ENCODE measurements around the gene TLK1.

TLK1 gene

DNA sequence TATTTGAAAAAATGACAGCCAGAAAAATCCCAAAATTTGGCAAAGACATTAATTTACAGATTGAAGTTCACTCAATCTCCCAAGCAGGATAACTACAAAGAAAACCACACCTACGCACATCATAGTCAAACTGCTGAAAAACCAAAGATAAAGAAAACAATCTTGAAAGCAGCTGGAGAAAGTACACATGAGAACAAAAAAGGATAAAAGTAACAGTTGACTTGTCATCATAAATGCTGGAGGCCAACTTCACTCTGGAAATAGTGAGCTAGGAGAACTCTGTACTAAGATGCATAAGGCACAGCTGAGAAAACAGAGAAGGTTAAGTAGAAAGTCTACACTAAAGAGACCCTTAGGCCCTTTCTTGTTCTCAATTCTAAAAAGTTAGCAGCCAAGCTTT lies 73.1 kb downstream of the TLK1 start:
- Histone ChIP-seq H3K4me3 (replicated peaks; ENCODE audit: insufficient read depth, low read length) (no peak overlapping the region), H3K27ac (replicated peaks) (no peak overlapping the region), H3K27me3 (ENCODE audit: insufficient read depth, poor library complexity, severe bottlenecking) (no peaks in the 10 kb centered on the region)
- TF ChIP-seq GABPA (IDR thresholded peaks at IDR 0.05; ENCODE audit: low read depth), result no peak
- no peak for TF ChIP-seq REST (IDR thresholded peaks at IDR 0.05; ENCODE audit: insufficient replicate concordance, low read depth)
- TF ChIP-seq POLR2AphosphoS5 (IDR thresholded peaks at IDR 0.05; ENCODE audit: low read depth), result no peak
- TF ChIP-seq, protein P1, sequence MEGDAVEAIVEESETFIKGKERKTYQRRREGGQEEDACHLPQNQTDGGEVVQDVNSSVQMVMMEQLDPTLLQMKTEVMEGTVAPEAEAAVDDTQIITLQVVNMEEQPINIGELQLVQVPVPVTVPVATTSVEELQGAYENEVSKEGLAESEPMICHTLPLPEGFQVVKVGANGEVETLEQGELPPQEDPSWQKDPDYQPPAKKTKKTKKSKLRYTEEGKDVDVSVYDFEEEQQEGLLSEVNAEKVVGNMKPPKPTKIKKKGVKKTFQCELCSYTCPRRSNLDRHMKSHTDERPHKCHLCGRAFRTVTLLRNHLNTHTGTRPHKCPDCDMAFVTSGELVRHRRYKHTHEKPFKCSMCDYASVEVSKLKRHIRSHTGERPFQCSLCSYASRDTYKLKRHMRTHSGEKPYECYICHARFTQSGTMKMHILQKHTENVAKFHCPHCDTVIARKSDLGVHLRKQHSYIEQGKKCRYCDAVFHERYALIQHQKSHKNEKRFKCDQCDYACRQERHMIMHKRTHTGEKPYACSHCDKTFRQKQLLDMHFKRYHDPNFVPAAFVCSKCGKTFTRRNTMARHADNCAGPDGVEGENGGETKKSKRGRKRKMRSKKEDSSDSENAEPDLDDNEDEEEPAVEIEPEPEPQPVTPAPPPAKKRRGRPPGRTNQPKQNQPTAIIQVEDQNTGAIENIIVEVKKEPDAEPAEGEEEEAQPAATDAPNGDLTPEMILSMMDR (IDR thresholded peaks at IDR 0.05; ENCODE audit: insufficient read depth, low read length), result no peak
- TF ChIP-seq SPI1 (IDR thresholded peaks at IDR 0.05; ENCODE audit: borderline replicate concordance, low read depth), result no peak
- DNase-seq (ENCODE audit: low read depth in 1 of 2, low spot score in 1 of 2), result no peak

GRCh38 chr2:171086352-171087290 lies 74.1 kb downstream of the TLK1 start:
- TF ChIP-seq, protein P1 (IDR thresholded peaks at IDR 0.05; ENCODE audit: insufficient read depth, low read length), result peak; percentile 61
- TF ChIP-seq SPI1 (IDR thresholded peaks at IDR 0.05; ENCODE audit: borderline replicate concordance, low read depth), result no peak
- TF ChIP-seq REST (IDR thresholded peaks at IDR 0.05; ENCODE audit: insufficient replicate concordance, low read depth), result no peak
- Histone ChIP-seq H3K4me3 (replicated peaks; ENCODE audit: insufficient read depth, low read length) (no peak overlapping the region), H3K27ac (replicated peaks) (no peak overlapping the region), H3K27me3 (ENCODE audit: insufficient read depth, poor library complexity, severe bottlenecking) (no peaks in the 10 kb centered on the region)
- DNase-seq (ENCODE audit: low read depth in 1 of 2, low spot score in 1 of 2), result peak in 1 of 2 experiments; percentile 43

DNA sequence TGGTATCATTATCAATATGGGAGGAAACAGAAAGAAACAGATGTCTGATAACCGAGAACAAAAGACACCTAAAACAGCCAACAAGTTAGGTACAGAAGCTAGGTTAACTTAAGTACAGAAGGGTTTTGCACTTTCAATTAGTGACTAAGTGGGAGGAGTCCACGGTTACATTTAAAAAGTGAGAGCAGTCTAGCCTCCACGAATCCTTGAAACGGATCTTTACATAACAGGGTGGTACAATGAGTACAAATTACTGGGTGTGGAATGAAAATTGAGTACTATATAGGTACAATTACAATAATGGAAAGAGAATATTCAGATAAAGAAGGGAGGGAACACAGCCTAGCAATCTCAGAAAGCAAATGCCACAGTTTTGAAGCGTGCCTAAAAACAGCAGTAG lies 76.6 kb downstream of the TLK1 start:
- DNase-seq (ENCODE audit: low read depth in 1 of 2, low spot score in 1 of 2), result no peak
- Histone ChIP-seq H3K27ac (replicated peaks) (no peak overlapping the region), H3K27me3 (ENCODE audit: insufficient read depth, poor library complexity, severe bottlenecking) (no peaks in the 10 kb centered on the region), H3K4me3 (replicated peaks; ENCODE audit: insufficient read depth, low read length) (no peak overlapping the region)
- no peak for TF ChIP-seq SPI1 (IDR thresholded peaks at IDR 0.05; ENCODE audit: borderline replicate concordance, low read depth)
- no peak for TF ChIP-seq REST (IDR thresholded peaks at IDR 0.05; ENCODE audit: insufficient replicate concordance, low read depth)
- no peak for TF ChIP-seq GABPA (IDR thresholded peaks at IDR 0.05; ENCODE audit: low read depth)
- TF ChIP-seq POLR2AphosphoS5 (IDR thresholded peaks at IDR 0.05; ENCODE audit: low read depth), result no peak
- TF ChIP-seq, protein P1 (IDR thresholded peaks at IDR 0.05; ENCODE audit: insufficient read depth, low read length), result no peak

Data from HL-60 (cell line).